ENCODE data around the gene SUV39H1.
A peak's percentile ranks its signal among the peaks of the same experiment; 100 is the strongest.

Gene SUV39H1

GRCh38 chrX:48737940-48738339 lies 41.4 kb downstream of the SUV39H1 start:
- H3K27ac ChIP-seq (ENCODE audit: low read length, poor library complexity, severe bottlenecking): peak overlapping the region; percentile 96
- DNase-seq: no peak
- no peak overlapping the region for H2BK5ac ChIP-seq (ENCODE audit: low read depth, low read length, poor library complexity, severe bottlenecking)
- H4K91ac ChIP-seq (ENCODE audit: low read length): peak overlapping the region; percentile 89
- H2AK5ac ChIP-seq (ENCODE audit: low read length, severe bottlenecking): no peak overlapping the region
- peak overlapping the region; percentile 74 for H3K4me2 ChIP-seq (ENCODE audit: low read length, poor library complexity, severe bottlenecking)
- no peak overlapping the region for H2BK120ac ChIP-seq (ENCODE audit: low read depth, low read length)
- peak overlapping the region; percentile 84 for H4K8ac ChIP-seq (ENCODE audit: low read length)
- peak overlapping the region; percentile 66 to 80 for H3K4me3 ChIP-seq (ENCODE audit: insufficient read depth in 1 of 2, low read depth in 1 of 2, low read length in 2 of 2)
- no peak overlapping the region for H2AFZ ChIP-seq (ENCODE audit: low read depth, low read length)
- H3K4ac ChIP-seq (ENCODE audit: low read depth in 1 of 2, low read length in 2 of 2): peak overlapping the region; percentile 9 to 86
- H3K14ac ChIP-seq (ENCODE audit: low read length in 2 of 2): no peak overlapping the region
- H3K9ac ChIP-seq (ENCODE audit: low read length): peak overlapping the region; percentile 91
- H3K27me3 ChIP-seq (ENCODE audit: control insufficient read depth in 1 of 2, insufficient read depth in 1 of 2, low read length in 2 of 2): peaks cover 0 to 3% of the 10 kb centered on the region in 2 experiments
- H2BK15ac ChIP-seq (ENCODE audit: low read depth, poor library complexity, severe bottlenecking): no peak overlapping the region
- H2BK12ac ChIP-seq (ENCODE audit: low read length in 2 of 2): no peak overlapping the region
- peak overlapping the region in 1 of 2 experiments; percentile 35 for H3K23ac ChIP-seq (ENCODE audit: low read length in 2 of 2)
- no peaks in the 10 kb centered on the region for H3K36me3 ChIP-seq (ENCODE audit: control insufficient read depth in 1 of 2, insufficient read depth in 2 of 2, low read depth in 1 of 2, low read length in 2 of 2)
- no peaks in the 10 kb centered on the region for H3K4me1 ChIP-seq (ENCODE audit: control insufficient read depth, insufficient read depth, low read depth, low read length)
- WGBS: 95% methylated on average over 4 of the region's 7 CpGs
- H3K79me1 ChIP-seq (replicated peaks; ENCODE audit: low read length, poor library complexity, severe bottlenecking): no peaks in the 10 kb centered on the region
- peak overlapping the region; percentile 79 to 92 for H3K18ac ChIP-seq (ENCODE audit: low read depth in 1 of 2, low read length in 2 of 2)
- H3K9me3 ChIP-seq (ENCODE audit: control insufficient read depth, low read length): no peaks in the 10 kb centered on the region

GRCh38 chrX:48741834-48742233 lies 45.3 kb downstream of the SUV39H1 start:
- Histone ChIP-seq H2AK5ac (ENCODE audit: low read length, severe bottlenecking) (no peak overlapping the region), H2BK120ac (ENCODE audit: low read depth, low read length) (no peak overlapping the region), H4K91ac (ENCODE audit: low read length) (no peak overlapping the region), H3K4me1 (ENCODE audit: control insufficient read depth, insufficient read depth, low read depth, low read length) (no peaks in the 10 kb centered on the region), H3K27ac (ENCODE audit: low read length, poor library complexity, severe bottlenecking) (no peak overlapping the region), H2BK12ac (ENCODE audit: low read length in 2 of 2) (no peak overlapping the region), H3K9ac (ENCODE audit: low read length) (no peak overlapping the region), H3K36me3 (ENCODE audit: control insufficient read depth in 1 of 2, insufficient read depth in 2 of 2, low read depth in 1 of 2, low read length in 2 of 2) (no peaks in the 10 kb centered on the region), H3K9me3 (ENCODE audit: control insufficient read depth, low read length) (no peaks in the 10 kb centered on the region), H2AFZ (ENCODE audit: low read depth, low read length) (no peak overlapping the region), H3K4me3 (ENCODE audit: insufficient read depth in 1 of 2, low read depth in 1 of 2, low read length in 2 of 2) (no peak overlapping the region), H2BK15ac (ENCODE audit: low read depth, poor library complexity, severe bottlenecking) (no peak overlapping the region), H3K18ac (ENCODE audit: low read depth in 1 of 2, low read length in 2 of 2) (no peak overlapping the region), H3K4ac (ENCODE audit: low read depth in 1 of 2, low read length in 2 of 2) (no peak overlapping the region), H2BK5ac (ENCODE audit: low read depth, low read length, poor library complexity, severe bottlenecking) (no peak overlapping the region), H3K4me2 (ENCODE audit: low read length, poor library complexity, severe bottlenecking) (no peak overlapping the region), H3K23ac (ENCODE audit: low read length in 2 of 2) (no peak overlapping the region), H3K14ac (ENCODE audit: low read length in 2 of 2) (no peak overlapping the region), H3K79me1 (replicated peaks; ENCODE audit: low read length, poor library complexity, severe bottlenecking) (no peaks in the 10 kb centered on the region), H4K8ac (ENCODE audit: low read length) (no peak overlapping the region), H3K27me3 (ENCODE audit: control insufficient read depth in 1 of 2, insufficient read depth in 1 of 2, low read length in 2 of 2) (peaks cover 0 to 11% of the 10 kb centered on the region in 2 experiments)
- 96% methylated on average over 7 of the region's 8 CpGs for WGBS
- DNase-seq: no peak

- Histone ChIP-seq H2BK15ac (ENCODE audit: low read depth, poor library complexity, severe bottlenecking) (no peak overlapping the region), H3K4me1 (ENCODE audit: control insufficient read depth, insufficient read depth, low read depth, low read length) (no peaks in the 10 kb centered on the region), H3K4me3 (ENCODE audit: insufficient read depth in 1 of 2, low read depth in 1 of 2, low read length in 2 of 2) (no peak overlapping the region), H3K27me3 (ENCODE audit: control insufficient read depth in 1 of 2, insufficient read depth in 1 of 2, low read length in 2 of 2) (peaks cover 0 to 12% of the 10 kb centered on the region in 2 experiments), H3K9ac (ENCODE audit: low read length) (no peak overlapping the region), H3K36me3 (ENCODE audit: control insufficient read depth in 1 of 2, insufficient read depth in 2 of 2, low read depth in 1 of 2, low read length in 2 of 2) (no peaks in the 10 kb centered on the region), H2AFZ (ENCODE audit: low read depth, low read length) (no peak overlapping the region), H3K4me2 (ENCODE audit: low read length, poor library complexity, severe bottlenecking) (no peak overlapping the region), H2BK5ac (ENCODE audit: low read depth, low read length, poor library complexity, severe bottlenecking) (no peak overlapping the region), H4K8ac (ENCODE audit: low read length) (no peak overlapping the region), H3K27ac (ENCODE audit: low read length, poor library complexity, severe bottlenecking) (no peak overlapping the region), H3K18ac (ENCODE audit: low read depth in 1 of 2, low read length in 2 of 2) (no peak overlapping the region), H3K9me3 (ENCODE audit: control insufficient read depth, low read length) (no peaks in the 10 kb centered on the region), H2AK5ac (ENCODE audit: low read length, severe bottlenecking) (no peak overlapping the region), H3K14ac (ENCODE audit: low read length in 2 of 2) (no peak overlapping the region), H4K91ac (ENCODE audit: low read length) (no peak overlapping the region), H3K23ac (ENCODE audit: low read length in 2 of 2) (no peak overlapping the region), H2BK12ac (ENCODE audit: low read length in 2 of 2) (no peak overlapping the region), H3K4ac (ENCODE audit: low read depth in 1 of 2, low read length in 2 of 2) (no peak overlapping the region), H3K79me1 (replicated peaks; ENCODE audit: low read length, poor library complexity, severe bottlenecking) (no peaks in the 10 kb centered on the region), H2BK120ac (ENCODE audit: low read depth, low read length) (no peak overlapping the region)
- WGBS: 100% methylated on average over 1 of the region's 4 CpGs
- no peak for DNase-seq
Measured at GRCh38 chrX:48745222-48745621, 48.7 kb downstream of the SUV39H1 start.

GRCh38 chrX:48747415-48748016 lies 51.0 kb downstream of the SUV39H1 start:
- DNase-seq: no peak
- no peaks in the 10 kb centered on the region for H3K9me3 ChIP-seq (ENCODE audit: control insufficient read depth, low read length)
- no peak overlapping the region for H4K8ac ChIP-seq (ENCODE audit: low read length)
- no peak overlapping the region for H3K23ac ChIP-seq (ENCODE audit: low read length in 2 of 2)
- no peak overlapping the region for H2AK5ac ChIP-seq (ENCODE audit: low read length, severe bottlenecking)
- no peak overlapping the region for H3K4ac ChIP-seq (ENCODE audit: low read depth in 1 of 2, low read length in 2 of 2)
- H2BK5ac ChIP-seq (ENCODE audit: low read depth, low read length, poor library complexity, severe bottlenecking): no peak overlapping the region
- peaks cover 0 to 22% of the 10 kb centered on the region in 2 experiments for H3K27me3 ChIP-seq (ENCODE audit: control insufficient read depth in 1 of 2, insufficient read depth in 1 of 2, low read length in 2 of 2)
- H2BK15ac ChIP-seq (ENCODE audit: low read depth, poor library complexity, severe bottlenecking): no peak overlapping the region
- H3K4me2 ChIP-seq (ENCODE audit: low read length, poor library complexity, severe bottlenecking): no peak overlapping the region
- H3K4me1 ChIP-seq (ENCODE audit: control insufficient read depth, insufficient read depth, low read depth, low read length): no peaks in the 10 kb centered on the region
- no peak overlapping the region for H2BK12ac ChIP-seq (ENCODE audit: low read length in 2 of 2)
- no peak overlapping the region for H3K18ac ChIP-seq (ENCODE audit: low read depth in 1 of 2, low read length in 2 of 2)
- no peak overlapping the region for H2BK120ac ChIP-seq (ENCODE audit: low read depth, low read length)
- no peak overlapping the region for H3K27ac ChIP-seq (ENCODE audit: low read length, poor library complexity, severe bottlenecking)
- no peaks in the 10 kb centered on the region for H3K36me3 ChIP-seq (ENCODE audit: control insufficient read depth in 1 of 2, insufficient read depth in 2 of 2, low read depth in 1 of 2, low read length in 2 of 2)
- WGBS: 65% methylated on average over 5 of the region's 8 CpGs
- no peak overlapping the region for H3K14ac ChIP-seq (ENCODE audit: low read length in 2 of 2)
- H3K9ac ChIP-seq (ENCODE audit: low read length): no peak overlapping the region
- H2AFZ ChIP-seq (ENCODE audit: low read depth, low read length): no peak overlapping the region
- H3K4me3 ChIP-seq (ENCODE audit: insufficient read depth in 1 of 2, low read depth in 1 of 2, low read length in 2 of 2): no peak overlapping the region
- H3K79me1 ChIP-seq (replicated peaks; ENCODE audit: low read length, poor library complexity, severe bottlenecking): no peaks in the 10 kb centered on the region
- no peak overlapping the region for H4K91ac ChIP-seq (ENCODE audit: low read length)
